Measurements from ENCODE around the gene STK32A.

STK32A gene

GRCh38 chr5:147396070-147396823, 161.4 kb downstream of the STK32A start:
- no peak for DNase-seq

DNA sequence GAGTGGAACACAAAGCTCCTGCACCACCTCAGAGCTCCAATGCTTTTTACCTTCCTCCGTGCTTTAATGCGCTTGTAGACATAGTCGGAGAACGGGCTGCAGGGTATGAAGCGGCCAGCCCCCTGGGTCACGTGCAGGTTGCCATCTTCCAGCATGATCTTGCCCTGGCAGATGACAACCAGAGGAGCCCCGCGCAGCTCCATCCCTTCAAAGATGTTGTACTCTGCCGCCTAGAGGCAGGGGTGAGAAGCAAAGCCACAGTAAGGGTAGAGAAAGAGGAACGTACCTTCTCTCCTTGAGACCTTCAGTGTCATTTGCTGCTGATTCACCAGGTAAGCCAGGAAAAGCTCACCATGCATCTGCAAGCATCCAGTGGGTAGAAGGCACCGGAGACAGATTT, 162.8 kb downstream of the STK32A start:
- no peak for DNase-seq

- DNase-seq, result no peak
These were observed 164.0 kb downstream of the STK32A start for GRCh38 chr5:147398860-147399259.

- DNase-seq, result no peak
These were observed 165.4 kb downstream of the STK32A start for GRCh38 chr5:147400126-147400809.

- no peak for DNase-seq
These were observed 166.1 kb downstream of the STK32A start for GRCh38 chr5:147400881-147401280.

DNA sequence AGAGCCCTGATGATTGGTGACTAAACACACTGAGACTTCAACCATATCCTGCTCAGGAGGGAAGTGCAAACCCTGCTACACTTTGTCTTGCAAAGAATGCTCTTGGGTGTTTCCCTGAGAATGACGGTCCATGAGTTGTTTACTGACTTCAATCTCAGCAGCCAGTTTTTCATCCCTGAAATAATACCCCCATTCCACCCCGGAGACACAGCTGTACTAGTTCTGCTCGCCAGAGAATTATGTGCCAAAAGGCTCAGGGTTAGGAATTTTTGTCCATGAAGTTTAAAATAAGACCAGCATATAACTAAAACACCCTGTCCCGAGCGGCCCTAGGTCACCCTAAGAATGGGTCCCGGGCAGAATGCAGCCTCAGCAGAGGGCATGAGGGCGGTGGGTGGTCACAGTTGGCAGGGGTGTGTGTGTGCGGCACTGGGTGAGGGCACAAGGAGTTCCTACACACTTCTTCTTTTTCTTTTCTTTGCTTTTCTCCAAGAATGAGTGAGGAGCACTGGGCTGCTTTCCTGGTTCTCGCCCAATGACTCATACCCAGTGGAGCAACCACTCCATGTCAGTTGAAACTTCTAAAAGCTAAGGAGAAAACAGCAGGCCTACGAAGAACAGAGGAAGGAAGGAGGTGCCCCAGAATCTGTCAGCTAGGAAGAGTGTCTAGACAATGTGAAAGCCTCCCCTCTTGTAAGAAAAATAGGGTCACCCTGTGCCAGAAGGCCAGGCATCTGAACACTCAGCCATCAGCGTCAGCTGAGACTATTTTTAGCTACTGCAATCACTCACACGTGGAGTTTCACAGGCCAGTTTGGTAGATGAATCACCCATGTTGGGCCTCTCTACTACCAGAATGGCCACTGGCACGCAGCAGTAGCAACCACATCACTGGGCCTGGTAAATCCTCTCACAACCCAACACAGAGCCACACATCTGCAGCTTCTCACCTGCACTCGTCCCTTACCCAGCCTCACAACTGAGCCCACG, 169.1 kb downstream of the STK32A start:
- DNase-seq, result no peak

DNA sequence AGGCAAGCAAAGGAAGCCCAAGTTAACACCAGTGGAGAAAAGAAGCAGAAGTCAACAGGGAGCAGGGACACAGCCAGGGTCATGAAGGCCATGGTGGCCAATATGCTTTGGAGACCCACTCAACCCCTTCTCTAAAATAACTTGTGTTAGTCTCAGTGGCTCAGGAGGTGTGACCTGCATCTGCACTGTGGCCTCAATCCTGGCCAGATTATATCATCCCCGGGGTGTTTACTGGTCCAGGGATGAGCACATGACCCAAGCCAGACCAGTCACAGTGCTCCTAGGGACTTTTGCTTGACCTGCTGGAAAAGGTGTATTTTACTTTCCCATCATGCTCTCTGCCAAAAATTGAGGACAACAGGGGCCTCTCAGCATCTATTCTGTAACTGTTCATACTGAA, 169.9 kb downstream of the STK32A start:
- no peak for DNase-seq

DNA sequence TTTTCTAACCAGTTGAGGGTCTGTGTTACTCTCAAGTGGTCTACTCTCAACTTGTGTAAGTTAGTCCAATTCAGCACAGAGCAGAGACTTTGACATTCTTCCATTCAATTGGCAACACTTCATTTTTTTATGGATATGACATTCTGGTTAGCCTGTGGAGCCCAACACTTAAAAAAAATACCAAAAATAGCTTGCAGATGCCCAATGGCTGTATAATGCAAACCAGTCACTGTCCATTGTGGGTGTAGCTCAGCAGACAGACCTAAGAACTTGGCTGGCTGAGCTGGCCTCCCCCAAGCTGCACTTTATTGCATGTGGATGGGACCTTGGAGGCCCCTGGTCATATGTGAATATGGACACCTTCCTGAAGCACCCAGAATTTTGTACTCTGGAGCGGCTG, 171.8 kb downstream of the STK32A start:
- no peak for DNase-seq

GRCh38 chr5:147407094-147407681, 172.4 kb downstream of the STK32A start:
- no peak for DNase-seq

- no peak for DNase-seq
These were observed 174.2 kb downstream of the STK32A start for GRCh38 chr5:147408980-147409379.

GRCh38 chr5:147410496-147411358, 175.9 kb downstream of the STK32A start:
- no peak for DNase-seq

GRCh38 chr5:147411359-147412319, 176.8 kb downstream of the STK32A start:
- DNase-seq, result no peak

GRCh38 chr5:147412561-147412960, 177.7 kb downstream of the STK32A start:
- DNase-seq, result no peak

- DNase-seq, result no peak
These were observed 178.4 kb downstream of the STK32A start for GRCh38 chr5:147413266-147413665.

DNA sequence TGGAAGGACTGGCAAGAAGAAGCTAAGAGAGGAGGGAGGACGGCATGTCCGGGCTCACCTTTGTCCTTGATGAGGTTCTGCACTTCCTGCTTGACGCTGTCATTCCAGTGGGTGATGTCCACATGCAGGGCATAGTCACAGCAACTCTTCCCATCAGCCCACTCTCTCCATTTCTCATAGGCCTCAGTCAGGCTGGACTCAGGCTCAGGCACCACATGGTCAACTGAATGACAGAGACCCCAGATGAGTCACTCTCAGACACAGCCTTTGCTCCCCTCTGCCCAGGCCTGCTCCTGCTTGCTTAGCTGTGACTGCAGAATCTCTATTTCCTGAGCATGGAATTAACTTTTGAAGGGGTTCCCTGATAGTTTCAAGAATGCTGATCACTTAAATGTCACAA, 180.8 kb downstream of the STK32A start:
- no peak for DNase-seq

DNA sequence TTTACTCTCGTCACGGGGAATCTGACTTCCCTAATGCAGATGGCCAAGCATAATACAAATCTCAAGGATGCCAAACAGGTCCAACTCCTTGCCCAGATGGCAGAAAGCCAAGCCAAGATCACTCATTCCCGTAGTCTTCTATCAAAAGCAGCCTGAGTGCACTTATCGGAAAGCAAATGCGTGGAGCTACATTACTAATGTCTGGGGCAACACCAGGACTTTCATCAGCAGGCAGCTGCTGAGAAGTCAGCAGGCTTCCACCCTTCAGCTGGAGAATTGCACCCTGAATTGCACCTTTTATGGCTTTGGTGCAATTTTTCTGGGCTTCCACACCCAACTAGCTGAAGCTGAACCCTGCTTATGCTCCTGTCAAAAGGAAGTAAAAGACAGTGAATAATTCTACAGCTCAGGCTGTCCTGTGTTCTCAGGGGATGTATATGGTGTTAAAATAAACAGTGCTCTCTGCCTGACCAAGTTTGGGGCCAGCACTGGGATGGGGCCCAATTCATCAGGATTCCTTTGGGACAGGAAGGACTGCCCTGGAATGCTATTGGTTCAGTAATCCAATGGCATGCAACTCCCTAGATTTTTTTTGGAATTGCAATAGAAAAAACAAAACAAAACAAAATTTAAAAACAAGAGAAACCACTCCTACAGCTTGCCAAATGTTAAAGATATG, 182.4 kb downstream of the STK32A start:
- DNase-seq, result no peak

- no peak for DNase-seq
These were observed 183.8 kb downstream of the STK32A start for GRCh38 chr5:147418613-147419012.

DNA sequence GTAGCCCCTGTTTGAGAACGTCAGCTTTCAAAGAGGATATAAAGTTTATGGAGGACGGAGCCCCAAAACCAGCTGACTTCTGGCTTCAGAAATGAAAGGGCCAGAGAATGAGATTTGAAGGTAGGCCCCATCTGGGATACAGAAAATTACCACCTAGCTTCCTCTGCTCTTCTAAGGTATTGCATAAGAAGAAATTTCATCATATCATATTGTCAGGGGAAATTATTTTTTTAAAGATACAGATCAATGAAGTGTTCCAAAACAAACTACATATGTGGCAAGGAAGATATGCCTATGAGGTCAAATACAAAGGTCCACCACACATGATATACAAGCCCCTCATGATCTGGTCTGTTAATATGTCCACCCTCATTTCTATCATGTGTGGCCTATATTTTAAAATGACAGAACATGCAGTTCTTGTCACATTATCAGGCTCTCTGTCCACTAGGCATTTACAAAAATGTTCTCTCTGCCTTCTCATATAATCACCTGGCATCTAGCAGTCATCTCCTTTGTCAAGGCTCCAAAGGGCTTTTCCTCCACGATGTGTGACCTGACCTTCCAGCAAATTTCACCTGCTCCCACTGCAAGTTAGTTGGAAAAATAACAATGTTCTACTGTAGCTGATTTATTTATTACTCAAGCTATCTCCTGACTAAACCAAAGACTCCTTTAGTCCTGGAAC, 192.0 kb downstream of the STK32A start:
- DNase-seq, result no peak

Measured in stimulated activated CD4-positive, alpha-beta T cell treated with anti-CD3 and anti-CD28 coated beads, Interleukin-4, amount 100 ng/mL, for 1 hour (primary cell).